ENCODE data around the gene CEP85. TPM values are rescaled to one million over a fixed set of nuclear protein-coding genes. Genes with fewer than 3 reads are reported as not detected.

Gene CEP85
- total RNA-seq, 4 donors from 2014 or later: 8.6 to 73.8 (median 13.6) TPM

DNA sequence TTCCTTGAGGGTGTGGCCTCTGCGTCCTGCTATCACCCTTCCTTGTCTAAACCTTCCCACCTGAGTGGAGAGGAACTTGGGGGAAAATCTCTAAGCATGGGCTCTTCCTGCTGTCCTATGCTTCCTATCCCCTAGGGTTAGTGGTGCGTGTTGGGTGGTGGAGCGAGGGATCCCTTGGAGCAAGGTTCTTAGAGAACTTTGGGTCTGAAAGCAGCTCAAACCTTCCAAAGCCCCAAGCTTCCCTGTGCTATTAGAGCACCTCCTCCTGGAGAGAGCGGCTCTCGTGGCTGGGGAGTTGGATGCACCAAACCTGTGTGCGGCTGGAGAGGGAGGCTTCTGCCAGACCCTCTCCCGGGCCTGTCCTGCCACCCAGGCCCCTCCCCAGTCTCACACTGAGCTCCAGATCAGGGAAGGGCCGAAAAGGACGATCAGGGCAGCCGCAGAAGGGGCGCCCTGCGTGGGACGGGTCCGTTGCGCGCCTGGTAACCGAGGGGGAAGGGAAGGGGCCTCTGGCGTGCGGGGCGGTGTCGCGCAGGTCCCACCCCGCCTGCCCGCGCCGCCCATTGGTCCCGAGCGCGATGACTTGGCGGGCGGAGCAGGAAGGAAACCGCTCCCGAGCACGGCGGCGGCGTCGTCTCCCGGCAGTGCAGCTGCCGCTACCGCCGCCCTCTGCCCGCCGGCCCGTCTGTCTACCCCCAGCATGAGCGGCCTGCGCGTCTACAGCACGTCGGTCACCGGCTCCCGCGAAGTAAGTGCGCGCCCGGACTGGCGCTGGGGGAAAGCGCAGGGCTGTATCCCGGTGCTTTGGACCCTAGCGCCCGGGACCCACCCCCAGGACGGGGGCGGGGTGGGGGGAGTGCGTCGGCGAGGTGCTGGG lies 45.7 kb downstream of the CEP85 start, which contains the start of gene SH3BGRL3:
Gene SH3BGRL3 (plus strand): TSS at position 631 of the 877 bp plus-strand sequence. CDS start 70 bp downstream, at position 701.
- in situ Hi-C loops (cut with MboI; ENCODE audit: low pct_ligation_motif_present in 1 of 4, low pct_unique_long_range_greater_than_20kb in 1 of 4, low sequenced_read_pairs in 3 of 4) (loop anchor here in 3 of 4 donors (5.0 to 10.0 kb wide), 2 partner anchors 43 to 45 kb away; no protein-coding TSS in a partner anchor), intact Hi-C loops (cut with DNase I; ENCODE audit: low total_unique reads) (loop anchor here (2.0 kb wide), 1 partner anchor 41 kb away; no protein-coding TSS in a partner anchor)
- WGBS, 2 donors (ENCODE audit: low coverage in 1 of 2): 1% methylated on average over 48 of the region's 66 CpGs; no CpG with 5 or more reads in 1 of the 2 donors
- Histone ChIP-seq H3K4me1 (peaks cover 46 to 77% (median 63%) of the 10 kb centered on the region in 4 donors), H3K27me3 (no peaks in the 10 kb centered on the region), H3K4me3 (peak within 1 kb of the TSS; percentile 71 to 85 (median 79)), H3K36me3 (no peaks in the 10 kb centered on the region), H3K27ac (peak within 1 kb of the TSS; percentile 93 to 98 (median 96)), H3K9me3 (no peaks in the 10 kb centered on the region)
- TF ChIP-seq EP300 (IDR thresholded peaks at IDR 0.05; ENCODE audit: low read depth): peak; percentile 44
- TF ChIP-seq POLR2A (IDR thresholded peaks at IDR 0.05): peak; percentile 99
- peak; percentile 94 to 99 (median 98) for TF ChIP-seq POLR2AphosphoS5 (IDR thresholded peaks at IDR 0.05)
- TF ChIP-seq CTCF (IDR thresholded peaks at IDR 0.05): peak in 3 of 5 experiments; percentile 27 to 43 (median 42)
- peak; percentile 93 for DNase-seq

- H3K4me1 ChIP-seq: peaks cover 49 to 80% (median 70%) of the 10 kb centered on the region in 4 donors
- H3K27me3 ChIP-seq: no peaks in the 10 kb centered on the region
- intact Hi-C loops (cut with DNase I; ENCODE audit: low total_unique reads): no loop called here
- H3K27ac ChIP-seq: peak overlapping the region; percentile 93 to 98 (median 96)
- 20 to 27% methylated on average over 1 to 20 of the region's 20 CpGs for WGBS, 2 donors (ENCODE audit: low coverage in 1 of 2)
- TF ChIP-seq POLR2AphosphoS5 (IDR thresholded peaks at IDR 0.05): no peak
- TF ChIP-seq CTCF (IDR thresholded peaks at IDR 0.05): no peak
- TF ChIP-seq POLR2A (IDR thresholded peaks at IDR 0.05): no peak
- TF ChIP-seq EP300 (IDR thresholded peaks at IDR 0.05; ENCODE audit: low read depth): no peak
- peak overlapping the region; percentile 71 to 85 (median 79) for H3K4me3 ChIP-seq
- in situ Hi-C loops (cut with MboI; ENCODE audit: low pct_ligation_motif_present in 1 of 4, low pct_unique_long_range_greater_than_20kb in 1 of 4, low sequenced_read_pairs in 3 of 4): no loop called here
- no peaks in the 10 kb centered on the region for H3K36me3 ChIP-seq
- no peaks in the 10 kb centered on the region for H3K9me3 ChIP-seq
- peak; percentile 48 for DNase-seq
Measured at GRCh38 chr1:26280333-26281042, 46.5 kb downstream of the CEP85 start.

DNA sequence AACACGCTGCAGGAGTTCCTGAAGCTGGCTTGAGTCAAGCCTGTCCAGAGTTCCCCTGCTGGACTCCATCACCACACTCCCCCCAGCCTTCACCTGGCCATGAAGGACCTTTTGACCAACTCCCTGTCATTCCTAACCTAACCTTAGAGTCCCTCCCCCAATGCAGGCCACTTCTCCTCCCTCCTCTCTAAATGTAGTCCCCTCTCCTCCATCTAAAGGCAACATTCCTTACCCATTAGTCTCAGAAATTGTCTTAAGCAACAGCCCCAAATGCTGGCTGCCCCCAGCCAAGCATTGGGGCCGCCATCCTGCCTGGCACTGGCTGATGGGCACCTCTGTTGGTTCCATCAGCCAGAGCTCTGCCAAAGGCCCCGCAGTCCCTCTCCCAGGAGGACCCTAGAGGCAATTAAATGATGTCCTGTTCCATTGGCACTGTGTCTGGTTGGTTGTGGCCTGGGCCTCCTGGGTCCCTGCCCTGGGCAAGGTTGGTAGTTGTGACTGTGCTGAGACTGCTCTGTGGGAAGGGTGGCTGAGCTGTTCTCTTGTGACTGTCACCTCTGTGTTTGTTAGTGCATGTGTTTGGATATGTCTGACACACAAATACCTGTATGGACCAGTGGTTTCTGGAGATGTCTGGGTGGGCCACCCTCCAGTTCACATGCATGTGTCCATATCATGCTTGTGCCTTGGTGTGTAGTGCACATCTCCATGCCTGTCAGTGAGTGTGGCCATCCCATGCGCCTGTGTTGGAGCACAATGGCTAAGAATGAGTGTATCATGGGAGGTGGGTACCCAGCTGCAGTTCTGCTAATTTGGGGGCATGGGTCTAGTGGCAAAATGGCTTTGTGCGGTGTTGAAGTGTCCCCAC lies 47.3 kb downstream of the CEP85 start:
- Histone ChIP-seq H3K9me3 (no peaks in the 10 kb centered on the region), H3K4me1 (peaks cover 43 to 78% (median 63%) of the 10 kb centered on the region in 4 donors), H3K4me3 (peak overlapping the region in 3 of 4 donors; percentile 71 to 85 (median 76)), H3K27ac (peak overlapping the region; percentile 93 to 98 (median 96)), H3K27me3 (no peaks in the 10 kb centered on the region), H3K36me3 (no peaks in the 10 kb centered on the region)
- in situ Hi-C loops (cut with MboI; ENCODE audit: low pct_ligation_motif_present in 1 of 4, low pct_unique_long_range_greater_than_20kb in 1 of 4, low sequenced_read_pairs in 3 of 4): no loop called here
- no peak for DNase-seq
- intact Hi-C loops (cut with DNase I; ENCODE audit: low total_unique reads): no loop called here
- no peak for TF ChIP-seq POLR2AphosphoS5 (IDR thresholded peaks at IDR 0.05)
- TF ChIP-seq EP300 (IDR thresholded peaks at IDR 0.05; ENCODE audit: low read depth): no peak
- TF ChIP-seq POLR2A (IDR thresholded peaks at IDR 0.05): no peak
- no peak for TF ChIP-seq CTCF (IDR thresholded peaks at IDR 0.05)
- 83 to 86% methylated on average over 1 to 5 of the region's 5 CpGs for WGBS, 2 donors (ENCODE audit: low coverage in 1 of 2)
